MM.1S (cell line): ENCODE measurements around the gene ESYT1.

Experiments
- DNase-seq: peaks from one replicate; pipeline ENCODE4 v3.0.0-alpha.2; 2015
- H2AFZ ChIP-seq: fragments of 300-600 bp; sonication (generic); 2 replicates; pipeline ENCODE4 v1.6.0; 2016; ENCODE audit warnings: antibody characterized with exemption, low read length
- H3F3A ChIP-seq: fragments of 300-600 bp; sonication (generic); 2 replicates; pipeline ENCODE4 v1.6.1; 2016; ENCODE audit warnings: mild to moderate bottlenecking, antibody characterized with exemption, low read length, moderate library complexity, mixed read lengths; ENCODE audit not compliant: insufficient read depth
- H3K27ac ChIP-seq: fragments of 300-600 bp; sonication (generic); 2 replicates; pipeline ENCODE4 v1.5.1; 2016; ENCODE audit warnings: mild to moderate bottlenecking, low read length
- H3K27me3 ChIP-seq: fragments of 300-600 bp; sonication (generic); replicated peaks from 2 replicates; pipeline ENCODE4 v1.6.0; 2016; ENCODE audit warnings: low read length; ENCODE audit not compliant: insufficient read depth
- H3K36me3 ChIP-seq: fragments of 300-600 bp; sonication (generic); replicated peaks from 2 replicates; pipeline ENCODE4 v1.6.1; 2016; ENCODE audit warnings: mild to moderate bottlenecking, low read length, mixed read lengths; ENCODE audit not compliant: insufficient read depth
- H3K4me1 ChIP-seq: fragments of 300-600 bp; sonication (generic); 2 replicates; pipeline ENCODE4 v1.6.1; 2016; ENCODE audit warnings: low read length, mixed read lengths
- H3K4me2 ChIP-seq: fragments of 300-600 bp; sonication (generic); 2 replicates; pipeline ENCODE4 v1.6.0; 2016; ENCODE audit warnings: low read depth, low read length
- H3K4me3 ChIP-seq: fragments of 300-600 bp; sonication (generic); 2 replicates; pipeline ENCODE4 v1.5.1; 2016; ENCODE audit warnings: low read length, mixed read lengths
- H3K79me2 ChIP-seq: fragments of 300-600 bp; sonication (generic); 2 replicates; pipeline ENCODE4 v1.6.1; 2016; ENCODE audit warnings: mixed run types, low read length, mixed read lengths
- H3K9ac ChIP-seq: fragments of 300-600 bp; sonication (generic); 2 replicates; pipeline ENCODE4 v1.6.1; 2016; ENCODE audit warnings: low read length, mixed read lengths
- H3K9me2 ChIP-seq: fragments of 300-600 bp; sonication (generic); replicated peaks from 2 replicates; pipeline ENCODE4 v1.6.1; 2016; ENCODE audit warnings: mild to moderate bottlenecking, low read length, mixed read lengths; ENCODE audit not compliant: insufficient read depth
- H3K9me3 ChIP-seq: fragments of 300-600 bp; sonication (generic); replicated peaks from 2 replicates; pipeline ENCODE4 v1.6.1; 2016; ENCODE audit warnings: mild to moderate bottlenecking, low read length, mixed read lengths; ENCODE audit not compliant: insufficient read depth
- H4K20me1 ChIP-seq: fragments of 300-600 bp; sonication (generic); 2 replicates; pipeline ENCODE4 v1.6.1; 2016; ENCODE audit warnings: mild to moderate bottlenecking, low read length, moderate library complexity, mixed read lengths; ENCODE audit not compliant: insufficient read depth
- EZH2 ChIP-seq: fragments of 300-600 bp; sonication (generic); optimal IDR thresholded peaks from 2 replicates; pipeline ENCODE3; 2017; ENCODE audit warnings: low read depth, mild to moderate bottlenecking, antibody characterized with exemption, low read length, mixed read lengths
- EZH2phosphoT487 ChIP-seq: fragments of 300-600 bp; sonication (generic); IDR thresholded peaks from 2 replicates; pipeline ENCODE4 v1.6.1; 2018; ENCODE audit warnings: antibody characterized with exemption, low read length
- TF ChIP-seq, protein P1 (sequence below): fragments of 300-600 bp; sonication (generic); IDR thresholded peaks from 2 replicates; pipeline ENCODE4 v1.5.1; 2016; ENCODE audit warnings: antibody characterized with exemption, low read length, mixed read lengths

The ESYT1 gene

DNA sequence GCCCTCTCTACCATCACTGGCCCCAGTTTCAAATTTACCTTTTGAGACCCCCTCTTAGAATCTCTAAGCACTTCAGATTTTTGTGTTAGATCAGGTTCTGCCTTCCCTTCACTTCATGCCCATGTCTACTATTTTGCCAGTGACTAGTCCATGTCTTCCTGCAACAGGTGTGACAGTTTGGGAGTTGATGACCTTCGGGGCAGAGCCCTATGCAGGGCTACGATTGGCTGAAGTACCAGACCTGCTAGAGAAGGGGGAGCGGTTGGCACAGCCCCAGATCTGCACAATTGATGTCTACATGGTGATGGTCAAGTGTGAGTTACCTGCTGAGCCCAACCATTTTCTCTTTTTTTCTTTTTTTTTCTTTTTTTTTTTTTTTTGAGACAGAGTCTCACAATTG lies 29.5 kb upstream of the ESYT1 start:
- no peak for DNase-seq
- TF ChIP-seq EZH2 = no peak
- TF ChIP-seq EZH2phosphoT487 = no peak
- TF ChIP-seq, protein P1, sequence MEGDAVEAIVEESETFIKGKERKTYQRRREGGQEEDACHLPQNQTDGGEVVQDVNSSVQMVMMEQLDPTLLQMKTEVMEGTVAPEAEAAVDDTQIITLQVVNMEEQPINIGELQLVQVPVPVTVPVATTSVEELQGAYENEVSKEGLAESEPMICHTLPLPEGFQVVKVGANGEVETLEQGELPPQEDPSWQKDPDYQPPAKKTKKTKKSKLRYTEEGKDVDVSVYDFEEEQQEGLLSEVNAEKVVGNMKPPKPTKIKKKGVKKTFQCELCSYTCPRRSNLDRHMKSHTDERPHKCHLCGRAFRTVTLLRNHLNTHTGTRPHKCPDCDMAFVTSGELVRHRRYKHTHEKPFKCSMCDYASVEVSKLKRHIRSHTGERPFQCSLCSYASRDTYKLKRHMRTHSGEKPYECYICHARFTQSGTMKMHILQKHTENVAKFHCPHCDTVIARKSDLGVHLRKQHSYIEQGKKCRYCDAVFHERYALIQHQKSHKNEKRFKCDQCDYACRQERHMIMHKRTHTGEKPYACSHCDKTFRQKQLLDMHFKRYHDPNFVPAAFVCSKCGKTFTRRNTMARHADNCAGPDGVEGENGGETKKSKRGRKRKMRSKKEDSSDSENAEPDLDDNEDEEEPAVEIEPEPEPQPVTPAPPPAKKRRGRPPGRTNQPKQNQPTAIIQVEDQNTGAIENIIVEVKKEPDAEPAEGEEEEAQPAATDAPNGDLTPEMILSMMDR = no peak
- H3K4me3 ChIP-seq = no peak overlapping the region
- no peak overlapping the region for H2AFZ ChIP-seq
- H3K4me2 ChIP-seq = no peak overlapping the region
- no peaks in the 10 kb centered on the region for H4K20me1 ChIP-seq
- H3K36me3 ChIP-seq = no peaks in the 10 kb centered on the region
- no peak overlapping the region for H3K27ac ChIP-seq
- H3K27me3 ChIP-seq = peaks cover 18% of the 10 kb centered on the region
- H3K4me1 ChIP-seq = peaks cover 3% of the 10 kb centered on the region; the same call in 1 of the 2 replicates
- no peaks in the 10 kb centered on the region for H3K79me2 ChIP-seq
- no peaks in the 10 kb centered on the region for H3K9me2 ChIP-seq
- H3K9ac ChIP-seq = no peak overlapping the region
- H3K9me3 ChIP-seq = no peaks in the 10 kb centered on the region
- H3F3A ChIP-seq = 0 out of 2 replicates have a peak, but pooled peaks cover under 1% of the 10 kb centered on the region

GRCh38 chr12:56099787-56100186 lies 28.3 kb upstream of the ESYT1 start:
- Histone ChIP-seq H3K27me3 (peaks cover 18% of the 10 kb centered on the region; the same call in 1 of the 2 replicates), H4K20me1 (no peaks in the 10 kb centered on the region), H2AFZ (no peak overlapping the region), H3K9ac (no peak overlapping the region), H3K4me3 (no peak overlapping the region), H3K79me2 (peaks cover 4% of the 10 kb centered on the region), H3K4me1 (peaks cover 4% of the 10 kb centered on the region; the same call in 1 of the 2 replicates), H3K9me2 (no peaks in the 10 kb centered on the region), H3K4me2 (no peak overlapping the region), H3K36me3 (no peaks in the 10 kb centered on the region), H3K9me3 (no peaks in the 10 kb centered on the region), H3K27ac (no peak overlapping the region), H3F3A (0 out of 2 replicates have a peak, but pooled peaks cover 5% of the 10 kb centered on the region)
- DNase-seq = no peak
- TF ChIP-seq EZH2 (no peak), EZH2phosphoT487 (no peak)
- TF ChIP-seq, protein P1 = no peak

- Histone ChIP-seq H3K27me3 (peaks cover 12% of the 10 kb centered on the region; the same call in 1 of the 2 replicates), H3K4me2 (no peak overlapping the region), H3K36me3 (no peaks in the 10 kb centered on the region), H3K79me2 (peaks cover 17% of the 10 kb centered on the region), H4K20me1 (no peaks in the 10 kb centered on the region), H3K9me2 (no peaks in the 10 kb centered on the region), H2AFZ (no peak overlapping the region), H3K4me3 (no peak overlapping the region), H3K9me3 (no peaks in the 10 kb centered on the region), H3F3A (0 out of 2 replicates have a peak, but pooled peaks cover 5% of the 10 kb centered on the region), H3K27ac (no peak overlapping the region), H3K9ac (no peak overlapping the region), H3K4me1 (peaks cover 4% of the 10 kb centered on the region; the same call in 1 of the 2 replicates)
- TF ChIP-seq, protein P1 = no peak
- TF ChIP-seq EZH2phosphoT487 = no peak
- no peak for DNase-seq
Measured at GRCh38 chr12:56101045-56101444, 27.0 kb upstream of the ESYT1 start.
